NCI-H2196 (cell line): ENCODE data around the gene FAM89B.
"Not testable (repeated sequence)": the region's sequence is repeated elsewhere in the genome, so short reads cannot be mapped to it uniquely, and the experiment has no call there.

Source experiments
- DNase-seq: peaks from one replicate; lab custom pipeline; 2025; ENCODE audit not compliant: unreplicated experiment; lab: John Stamatoyannopoulos, UW

FAM89B gene

DNA sequence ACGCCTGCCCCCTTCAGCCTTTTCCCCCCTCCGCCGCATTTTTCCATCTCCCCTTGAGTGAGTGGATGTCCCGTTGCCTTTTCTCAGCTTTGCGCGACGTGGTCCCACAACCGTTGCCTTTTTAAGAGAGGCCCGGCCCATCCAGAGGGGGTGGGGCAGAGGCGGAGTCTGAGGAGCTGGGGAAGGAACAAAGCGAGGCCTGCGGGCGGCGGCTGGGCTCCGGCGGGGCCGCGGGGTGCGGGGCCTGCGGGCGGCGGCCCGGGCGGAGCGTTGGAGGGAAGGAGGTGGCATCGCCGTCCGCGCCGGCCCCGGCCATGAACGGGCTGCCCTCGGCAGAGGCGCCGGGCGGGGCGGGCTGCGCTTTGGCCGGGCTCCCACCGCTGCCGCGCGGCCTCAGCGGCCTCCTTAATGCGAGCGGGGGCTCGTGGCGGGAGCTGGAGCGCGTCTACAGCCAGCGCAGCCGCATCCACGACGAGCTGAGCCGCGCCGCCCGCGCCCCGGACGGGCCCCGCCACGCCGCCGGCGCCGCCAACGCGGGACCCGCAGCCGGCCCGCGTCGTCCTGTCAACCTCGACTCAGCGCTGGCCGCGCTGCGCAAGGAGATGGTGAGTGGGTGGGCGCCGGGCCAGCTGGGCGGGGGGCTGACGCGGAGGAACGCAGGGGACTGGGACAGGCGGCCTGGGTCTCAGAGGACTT, at the start of gene FAM89B:
TSS of gene FAM89B (plus strand) at position 183 of the 696 bp plus-strand sequence. CDS start at position 315, 132 bp downstream.
- peak; percentile 81 for DNase-seq

- not testable (repeated sequence) for DNase-seq
Measured at GRCh38 chr11:65522718-65523630, 49.4 kb upstream of the FAM89B start.

DNA sequence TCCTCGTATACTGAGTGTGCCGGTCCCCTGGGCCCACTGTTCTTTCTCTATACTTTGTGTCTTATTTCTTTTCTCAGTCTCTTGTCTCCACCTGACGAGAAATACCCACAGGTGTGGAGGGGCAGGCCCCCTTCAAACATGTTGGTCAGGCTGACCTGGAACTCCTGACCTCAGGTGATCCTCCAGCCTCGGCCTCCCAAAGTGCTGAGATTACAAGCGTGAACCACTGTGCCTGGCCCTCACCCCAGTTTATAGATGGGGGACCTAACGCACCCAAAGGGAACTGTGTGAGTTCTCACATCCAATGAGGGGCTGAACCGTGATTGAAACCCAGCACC, 48.7 kb upstream of the FAM89B start:
- not testable (repeated sequence) for DNase-seq

DNA sequence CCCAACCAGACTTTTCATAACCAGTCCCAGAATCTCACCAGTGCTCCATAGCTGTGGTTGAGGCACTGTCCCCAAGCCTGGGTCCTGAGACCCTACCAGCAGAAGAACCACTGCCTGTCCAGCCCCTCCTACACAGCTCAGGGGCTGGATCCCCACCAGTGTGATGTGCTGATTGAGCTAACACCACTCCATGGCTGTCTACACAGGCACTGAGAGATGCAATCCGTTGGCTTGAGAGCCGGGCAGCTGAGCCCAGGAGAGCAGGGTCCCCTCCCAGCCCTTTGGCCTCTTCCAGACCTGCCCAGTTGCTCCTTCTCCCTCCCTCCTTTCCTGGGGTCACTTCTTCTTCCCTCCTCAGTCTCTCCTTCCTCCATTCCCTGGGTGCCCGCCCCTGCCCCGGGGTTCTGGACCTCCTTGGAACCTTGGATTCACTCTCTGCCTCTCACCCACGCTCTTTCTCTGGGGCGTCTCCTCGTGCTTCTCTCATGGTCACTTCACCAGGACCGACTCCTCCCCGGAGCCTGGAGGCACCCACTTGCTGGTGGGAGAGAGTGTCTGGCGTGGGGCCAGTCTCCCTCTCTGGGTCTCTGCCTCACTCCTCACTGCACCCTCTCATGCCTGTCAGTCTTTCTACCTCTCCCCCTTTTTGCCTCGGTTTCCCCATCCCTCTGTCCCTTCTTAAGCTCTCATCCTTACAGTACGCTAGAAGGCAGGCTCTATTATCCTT, 48.2 kb upstream of the FAM89B start:
- DNase-seq: no peak

- peak; percentile 62 for DNase-seq
Measured at GRCh38 chr11:65524741-65525545, 47.4 kb upstream of the FAM89B start, which contains the start of gene SCYL1. TSS of gene SCYL1 (plus strand) at chr11:65525083. CDS start at chr11:65525154, 71 bp downstream.

GRCh38 chr11:65525546-65526480, 46.5 kb upstream of the FAM89B start:
- no peak for DNase-seq

DNA sequence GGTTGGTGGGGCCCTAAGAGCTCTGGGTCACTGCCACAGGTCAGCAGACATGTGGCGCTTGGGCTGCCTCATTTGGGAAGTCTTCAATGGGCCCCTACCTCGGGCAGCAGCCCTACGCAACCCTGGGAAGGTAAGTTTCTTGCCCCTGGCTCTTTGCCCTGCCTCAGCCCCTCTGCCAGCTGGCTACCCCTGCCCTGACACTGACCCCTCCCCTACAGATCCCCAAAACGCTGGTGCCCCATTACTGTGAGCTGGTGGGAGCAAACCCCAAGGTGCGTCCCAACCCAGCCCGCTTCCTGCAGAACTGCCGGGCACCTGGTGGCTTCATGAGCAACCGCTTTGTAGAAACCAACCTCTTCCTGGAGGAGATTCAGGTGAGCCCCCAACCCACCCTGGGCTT, 45.6 kb upstream of the FAM89B start:
- no peak for DNase-seq

DNA sequence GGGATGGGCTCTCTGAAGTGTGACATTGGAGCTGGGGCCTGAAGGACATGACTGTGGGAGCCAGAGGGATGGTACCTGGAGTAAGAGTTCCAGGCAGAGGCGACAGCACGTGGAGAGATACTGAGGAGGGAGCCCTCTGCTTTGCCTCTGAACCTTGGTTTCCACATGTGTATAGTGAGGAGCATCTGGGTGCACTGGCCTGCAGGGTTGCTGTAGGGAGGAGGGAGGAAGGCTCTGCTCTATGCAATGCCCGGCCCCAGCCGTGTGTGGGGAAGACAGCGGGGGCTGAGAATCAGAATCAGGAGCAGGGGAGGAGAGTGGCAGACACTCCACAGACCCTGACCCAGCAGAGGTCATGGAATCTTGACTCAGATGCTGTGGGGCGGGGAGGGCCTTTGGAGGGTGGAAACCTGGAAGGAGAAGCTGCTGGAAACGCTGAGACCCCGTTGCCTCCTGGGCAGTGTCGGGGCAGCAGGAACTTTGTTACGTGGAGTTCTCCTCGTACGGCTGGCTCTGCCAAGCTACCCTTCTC, 43.5 kb upstream of the FAM89B start:
- DNase-seq: no peak

DNA sequence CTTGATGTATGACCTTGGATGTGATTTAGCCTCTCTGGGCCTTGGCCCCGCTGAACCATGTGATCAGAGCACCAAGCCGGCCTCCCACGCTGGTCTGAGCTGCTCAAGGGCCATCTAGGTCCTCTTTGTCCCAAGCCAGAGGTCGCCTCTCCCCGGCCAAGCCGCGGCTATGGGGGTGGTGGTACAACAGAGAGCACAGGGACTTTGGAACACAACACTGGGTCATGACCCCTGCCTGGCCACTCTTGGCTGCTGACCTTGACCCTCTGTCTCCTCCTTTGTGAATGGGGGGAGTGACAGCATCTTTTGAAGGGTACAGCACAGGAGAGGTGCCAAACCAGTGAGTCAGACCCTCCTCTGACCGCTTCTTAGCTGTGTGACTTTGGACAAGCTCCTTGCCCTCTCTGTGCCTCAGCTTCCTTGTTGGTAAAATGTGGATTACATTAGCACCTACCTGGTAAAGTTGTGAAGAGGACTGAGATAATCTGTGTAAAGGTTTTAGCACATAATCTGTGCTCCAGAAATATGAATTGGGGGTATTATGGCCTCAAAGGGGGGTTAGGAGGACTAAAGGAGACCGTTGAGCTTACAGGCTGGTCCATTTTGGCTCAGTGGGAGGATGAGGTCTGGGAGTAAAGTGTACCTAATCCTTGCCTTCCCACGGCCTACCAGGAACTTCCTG, 42.7 kb upstream of the FAM89B start:
- DNase-seq: no peak

GRCh38 chr11:65530157-65530496, 42.2 kb upstream of the FAM89B start:
- DNase-seq: no peak

DNA sequence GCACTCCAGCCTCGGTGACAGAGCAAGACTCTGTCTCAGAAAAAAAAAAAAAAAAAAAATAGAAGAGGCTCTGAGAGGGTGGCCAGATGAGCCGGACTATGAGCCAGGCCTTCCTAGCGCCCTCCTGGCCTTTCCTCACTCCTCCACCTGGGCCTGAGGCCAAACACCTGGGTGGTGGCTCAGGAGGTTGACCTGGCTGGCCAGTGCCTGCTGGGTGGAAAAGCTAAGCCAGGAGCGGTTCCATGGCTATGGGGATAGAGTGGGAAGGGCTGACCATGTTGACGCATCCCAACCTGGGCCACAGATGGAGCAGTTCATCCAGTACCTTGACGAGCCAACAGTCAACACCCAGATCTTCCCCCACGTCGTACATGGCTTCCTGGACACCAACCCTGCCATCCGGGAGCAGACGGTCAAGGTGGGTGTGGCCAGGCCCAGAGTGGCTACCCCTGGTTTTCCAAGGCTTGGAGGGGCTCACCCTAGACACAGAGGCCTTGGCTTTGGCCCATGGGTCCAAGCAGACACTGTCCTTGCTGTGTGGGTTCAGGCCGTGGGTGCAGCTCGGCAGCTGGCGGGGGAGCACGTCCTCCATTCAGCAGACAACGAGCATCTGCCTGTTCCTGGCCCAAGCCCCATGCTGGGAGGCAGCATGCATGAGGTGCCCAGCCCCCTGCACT, 39.8 kb upstream of the FAM89B start:
- peak; percentile 35 for DNase-seq

- no peak for DNase-seq
Measured at GRCh38 chr11:65535102-65535501, 37.2 kb upstream of the FAM89B start.

DNA sequence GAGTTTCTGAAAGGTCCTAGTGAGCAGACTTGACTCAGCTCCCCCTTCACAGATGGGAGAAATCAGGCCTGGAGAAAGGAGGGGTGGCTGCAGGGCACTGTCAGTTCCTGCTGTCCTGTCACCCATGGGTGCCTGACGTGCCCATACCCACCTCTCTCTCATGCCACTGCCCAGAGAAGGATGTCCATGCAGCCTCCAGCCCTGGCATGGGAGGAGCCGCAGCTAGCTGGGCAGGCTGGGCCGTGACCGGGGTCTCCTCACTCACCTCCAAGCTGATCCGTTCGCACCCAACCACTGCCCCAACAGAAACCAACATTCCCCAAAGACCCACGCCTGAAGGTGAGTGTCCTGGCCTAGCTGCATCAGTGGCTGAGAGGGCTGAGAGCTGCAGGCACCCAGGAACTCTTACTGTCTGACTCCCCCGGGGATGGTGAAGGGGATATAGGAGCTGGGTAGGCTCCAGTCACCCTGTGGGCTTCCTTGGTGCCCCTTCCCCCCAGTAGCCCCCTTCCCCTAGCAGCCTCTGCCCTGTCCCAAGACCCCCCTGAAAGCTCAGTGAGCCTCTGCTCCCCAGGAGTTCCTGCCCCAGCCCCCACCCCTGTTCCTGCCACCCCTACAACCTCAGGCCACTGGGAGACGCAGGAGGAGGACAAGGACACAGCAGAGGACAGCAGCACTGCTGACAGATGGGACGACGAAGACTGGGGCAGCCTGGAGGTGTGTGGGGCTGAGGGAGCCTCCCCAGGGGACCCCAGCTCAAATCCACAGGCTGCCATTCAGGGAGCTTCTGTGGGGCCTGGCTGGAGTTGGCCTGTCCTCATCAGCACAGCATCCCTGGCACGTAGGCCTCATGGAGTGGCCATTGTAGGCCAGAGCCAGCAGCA, 35.7 kb upstream of the FAM89B start:
- DNase-seq: no peak

DNA sequence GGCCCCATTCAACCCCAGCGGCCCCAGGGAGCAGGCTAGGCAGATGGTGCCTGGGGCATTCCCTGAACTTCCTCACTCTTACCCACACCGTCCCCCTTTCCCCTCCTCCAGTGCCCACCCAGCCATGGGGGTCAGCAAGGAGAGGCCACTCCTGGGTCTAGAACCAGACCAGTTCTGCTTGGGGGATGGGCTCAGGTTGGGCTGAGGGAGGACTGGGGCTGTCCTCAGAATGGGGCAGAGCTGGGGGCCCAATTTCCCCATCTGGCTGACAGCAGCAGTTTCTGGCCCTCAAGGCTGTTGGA, 35.1 kb upstream of the FAM89B start:
- no peak for DNase-seq

- DNase-seq: no peak
Measured at GRCh38 chr11:65537620-65538231, 34.6 kb upstream of the FAM89B start.

DNA sequence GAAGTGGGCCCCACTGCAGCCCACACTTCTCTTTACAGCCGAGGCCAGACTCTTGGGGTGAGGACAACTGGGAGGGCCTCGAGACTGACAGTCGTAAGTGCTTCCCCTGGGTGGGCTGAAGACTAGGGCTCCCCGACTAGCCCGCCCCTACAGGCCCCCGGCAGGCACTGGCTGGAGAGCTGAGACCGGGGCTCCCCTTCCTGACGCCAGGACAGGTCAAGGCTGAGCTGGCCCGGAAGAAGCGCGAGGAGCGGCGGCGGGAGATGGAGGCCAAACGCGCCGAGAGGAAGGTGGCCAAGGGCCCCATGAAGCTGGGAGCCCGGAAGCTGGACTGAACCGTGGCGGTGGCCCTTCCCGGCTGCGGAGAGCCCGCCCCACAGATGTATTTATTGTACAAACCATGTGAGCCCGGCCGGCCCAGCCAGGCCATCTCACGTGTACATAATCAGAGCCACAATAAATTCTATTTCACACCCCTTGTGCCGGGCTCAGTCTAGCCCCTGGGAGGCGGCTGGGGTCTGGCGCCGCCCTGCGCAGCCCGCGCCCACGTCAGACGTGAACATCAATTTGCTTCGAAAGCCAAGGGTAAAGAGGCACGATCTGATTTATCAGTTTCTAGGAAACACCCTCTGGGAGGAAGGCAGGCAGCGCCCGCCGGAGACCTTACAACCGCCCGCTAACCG, 34.0 kb upstream of the FAM89B start:
- no peak for DNase-seq
